Measurements from ENCODE around the gene BRAF. TPM values are rescaled to one million over a fixed set of nuclear protein-coding genes. Genes with fewer than 3 reads are reported as not detected.
"Not testable (repeated sequence)": the region's sequence is repeated elsewhere in the genome, so short reads cannot be mapped to it uniquely, and the experiment has no call there.

Gene BRAF
- total RNA-seq, 5 donors from 2014 or later (not counting 1 experiment from before 2014, with no cell fraction given), result 39.3 to 65.1 (median 42.2) TPM

DNA sequence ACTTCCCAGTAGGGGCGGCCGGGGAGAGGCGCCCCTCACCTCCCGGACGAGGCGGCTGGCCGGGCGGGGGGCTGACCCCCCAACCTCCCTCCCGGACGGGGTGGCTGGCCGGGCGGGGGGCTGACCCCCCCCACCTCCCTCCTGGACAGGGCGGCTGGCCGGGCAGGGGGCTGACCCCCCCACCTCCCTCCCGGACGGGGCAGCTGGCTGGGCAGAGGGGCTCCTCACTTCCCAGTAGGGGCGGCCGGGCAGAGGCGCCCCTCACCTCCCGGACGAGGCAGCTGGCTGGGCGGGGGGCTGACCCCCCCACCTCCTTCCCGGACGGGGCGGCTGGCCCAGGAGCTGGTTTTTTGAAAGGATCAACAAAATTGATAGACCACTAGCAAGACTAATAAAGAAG, 161.6 kb downstream of the BRAF start:
- H3K4me1 ChIP-seq (ENCODE audit: control insufficient read depth in 1 of 2, extremely low read depth in 1 of 2, insufficient read depth in 2 of 2, low read length in 2 of 2); H3K27ac ChIP-seq (ENCODE audit: low read length); DNase-seq; H3K9me3 ChIP-seq; H3K27me3 Mint-ChIP-seq; H3K4me1 Mint-ChIP-seq; H3K36me3 ChIP-seq (ENCODE audit: control insufficient read depth in 2 of 2, extremely low read depth in 1 of 2, insufficient read depth in 1 of 2, low read length in 1 of 2); ATAC-seq (replicated peaks in 1 of 4); H3K9me3 Mint-ChIP-seq; H3K27ac Mint-ChIP-seq; CTCF ChIA-PET; H3K4me3 Mint-ChIP-seq; H3K27me3 ChIP-seq (replicated peaks in 1 of 2; ENCODE audit: control insufficient read depth in 2 of 2, extremely low read depth in 1 of 2, insufficient read depth in 2 of 2, low read length in 1 of 2); H3K4me3 ChIP-seq (ENCODE audit: control insufficient read depth in 1 of 2, extremely low read depth in 1 of 2, low read length in 1 of 2); POLR2A ChIA-PET: not testable (repeated sequence)
- no CpG with 5 or more reads among the region's 25 CpGs for WGBS (ENCODE audit: insufficient coverage)
- peaks cover 49% of the 10 kb centered on the region for H3K36me3 Mint-ChIP-seq

GRCh38 chr7:140761375-140761774, 163.4 kb downstream of the BRAF start:
- H3K9me3 ChIP-seq; POLR2A ChIA-PET; DNase-seq; H3K27me3 Mint-ChIP-seq; H3K36me3 ChIP-seq (ENCODE audit: control insufficient read depth in 2 of 2, extremely low read depth in 1 of 2, insufficient read depth in 1 of 2, low read length in 1 of 2); H3K27ac Mint-ChIP-seq; H3K4me3 ChIP-seq (ENCODE audit: control insufficient read depth in 1 of 2, extremely low read depth in 1 of 2, low read length in 1 of 2); H3K27me3 ChIP-seq (replicated peaks in 1 of 2; ENCODE audit: control insufficient read depth in 2 of 2, extremely low read depth in 1 of 2, insufficient read depth in 2 of 2, low read length in 1 of 2); H3K4me1 ChIP-seq (ENCODE audit: control insufficient read depth in 1 of 2, extremely low read depth in 1 of 2, insufficient read depth in 2 of 2, low read length in 2 of 2); H3K9me3 Mint-ChIP-seq; ATAC-seq (replicated peaks in 1 of 4); CTCF ChIA-PET; H3K4me1 Mint-ChIP-seq; H3K4me3 Mint-ChIP-seq; H3K27ac ChIP-seq (ENCODE audit: low read length): not testable (repeated sequence)
- peaks cover 42% of the 10 kb centered on the region for H3K36me3 Mint-ChIP-seq
- WGBS (ENCODE audit: insufficient coverage), result no CpG with 5 or more reads among the region's 3 CpGs

DNA sequence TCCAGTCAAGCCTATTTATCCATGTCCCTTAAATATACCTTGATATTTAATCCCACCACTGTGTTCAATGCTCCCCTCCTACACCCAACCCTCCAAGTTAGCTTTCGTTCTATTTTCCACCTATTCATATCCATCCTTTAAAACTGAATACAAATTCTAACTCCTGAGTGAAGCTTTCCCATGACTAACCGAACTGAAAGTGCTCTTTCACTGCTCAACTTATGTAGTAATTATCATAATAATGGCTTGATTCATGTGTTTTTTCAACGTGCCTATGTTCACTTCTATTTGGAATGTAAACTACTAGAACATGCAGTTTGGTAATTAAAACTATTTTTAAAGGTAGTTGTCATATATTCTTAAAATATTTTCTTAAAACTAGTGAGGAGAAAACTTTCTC, 170.2 kb downstream of the BRAF start:
- H3K27ac ChIP-seq (ENCODE audit: low read length), result no peak overlapping the region
- no peak for ATAC-seq (replicated peaks in 1 of 4)
- peaks cover 42% of the 10 kb centered on the region for H3K36me3 Mint-ChIP-seq

DNA sequence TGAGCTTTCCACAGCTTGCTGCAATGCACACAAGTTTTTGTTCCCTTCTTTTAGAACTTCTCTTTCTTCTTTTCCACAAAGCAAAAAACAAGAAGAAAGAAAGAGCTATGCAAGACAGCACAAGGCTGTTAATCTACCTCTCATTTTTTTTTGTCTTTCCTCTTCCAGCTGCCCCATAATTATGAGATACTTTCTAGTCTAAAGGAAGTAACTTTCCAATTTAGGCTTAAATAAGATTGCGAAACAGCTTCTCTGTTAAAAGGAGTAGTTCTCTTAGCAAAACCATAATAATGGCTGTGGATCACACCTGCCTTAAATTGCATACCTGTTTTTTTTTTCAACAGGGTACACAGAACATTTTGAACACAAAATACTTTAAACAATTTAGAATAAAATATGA, 172.2 kb downstream of the BRAF start:
- H3K4me1 Mint-ChIP-seq, result no peaks in the 10 kb centered on the region

More for the DNA sequence above, 170.2 kb downstream of the BRAF start:
- no peak for DNase-seq
- CTCF ChIA-PET, result no interaction called here
- peaks cover 3 to 10% of the 10 kb centered on the region in 2 donors for H3K36me3 ChIP-seq (ENCODE audit: control insufficient read depth in 2 of 2, extremely low read depth in 1 of 2, insufficient read depth in 1 of 2, low read length in 1 of 2)
- Mint-ChIP-seq H3K4me1 (no peaks in the 10 kb centered on the region), H3K27ac (no peak overlapping the region), H3K27me3 (no peaks in the 10 kb centered on the region), H3K9me3 (no peaks in the 10 kb centered on the region), H3K4me3 (no peak overlapping the region)
- no peaks in the 10 kb centered on the region for H3K27me3 ChIP-seq (replicated peaks in 1 of 2; ENCODE audit: control insufficient read depth in 2 of 2, extremely low read depth in 1 of 2, insufficient read depth in 2 of 2, low read length in 1 of 2)
- 100% methylated on average over 1 of the region's 3 CpGs for WGBS (ENCODE audit: insufficient coverage)
- no peaks in the 10 kb centered on the region for H3K4me1 ChIP-seq (ENCODE audit: control insufficient read depth in 1 of 2, extremely low read depth in 1 of 2, insufficient read depth in 2 of 2, low read length in 2 of 2)
- H3K4me3 ChIP-seq (ENCODE audit: control insufficient read depth in 1 of 2, extremely low read depth in 1 of 2, low read length in 1 of 2), result no peak overlapping the region
- no peaks in the 10 kb centered on the region for H3K9me3 ChIP-seq
- POLR2A ChIA-PET, result no interaction called here

DNA sequence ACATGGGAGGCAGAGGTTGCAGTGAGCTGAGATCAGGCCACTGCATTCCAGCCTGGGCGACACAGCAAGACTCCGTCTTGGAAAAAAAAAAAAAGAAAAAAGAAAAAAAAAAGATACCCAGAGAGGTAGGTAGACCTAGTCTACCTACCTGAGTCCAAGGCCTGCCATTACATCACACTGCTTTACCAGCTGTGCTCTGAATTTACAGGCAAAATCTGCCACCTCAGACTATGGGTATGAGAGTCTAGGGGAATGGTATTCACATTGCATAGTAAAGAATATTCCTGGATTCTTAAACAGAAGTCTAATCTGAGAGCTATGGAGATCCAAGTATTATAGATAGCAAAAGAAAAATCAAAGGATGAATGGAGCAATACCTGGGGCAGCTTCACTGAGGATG, 178.0 kb downstream of the BRAF start:
- Mint-ChIP-seq H3K36me3 (peaks cover 36% of the 10 kb centered on the region), H3K4me1 (no peaks in the 10 kb centered on the region), H3K4me3 (no peak overlapping the region), H3K9me3 (no peaks in the 10 kb centered on the region), H3K27me3 (no peaks in the 10 kb centered on the region), H3K27ac (no peak overlapping the region)
- DNase-seq (no peak), ATAC-seq (replicated peaks in 1 of 4) (no peak)
- WGBS (ENCODE audit: insufficient coverage), result no CpG with 5 or more reads among the region's 2 CpGs
- H3K27ac ChIP-seq (ENCODE audit: low read length), result no peak overlapping the region
- no peaks in the 10 kb centered on the region for H3K27me3 ChIP-seq (replicated peaks in 1 of 2; ENCODE audit: control insufficient read depth in 2 of 2, extremely low read depth in 1 of 2, insufficient read depth in 2 of 2, low read length in 1 of 2)
- POLR2A ChIA-PET, result no interaction called here
- H3K4me3 ChIP-seq (ENCODE audit: control insufficient read depth in 1 of 2, extremely low read depth in 1 of 2, low read length in 1 of 2), result no peak overlapping the region
- CTCF ChIA-PET, result interaction anchor here (0.6 to 1.4 kb wide), 2 partner anchors 66 to 261 kb away, joined by 4 to 7 read pairs; no protein-coding TSS in a partner anchor
- H3K36me3 ChIP-seq (ENCODE audit: control insufficient read depth in 2 of 2, extremely low read depth in 1 of 2, insufficient read depth in 1 of 2, low read length in 1 of 2), result peaks cover 0 to 11% of the 10 kb centered on the region in 2 donors
- no peaks in the 10 kb centered on the region for H3K9me3 ChIP-seq
- no peaks in the 10 kb centered on the region for H3K4me1 ChIP-seq (ENCODE audit: control insufficient read depth in 1 of 2, extremely low read depth in 1 of 2, insufficient read depth in 2 of 2, low read length in 2 of 2)

More for the DNA sequence above, 172.2 kb downstream of the BRAF start:
- DNase-seq (no peak), ATAC-seq (replicated peaks in 1 of 4) (no peak)
- H3K9me3 ChIP-seq, result no peaks in the 10 kb centered on the region
- Mint-ChIP-seq H3K4me3 (no peak overlapping the region), H3K27me3 (no peaks in the 10 kb centered on the region), H3K36me3 (peaks cover 44% of the 10 kb centered on the region), H3K27ac (peak overlapping the region in 1 of 2 donors; percentile 45), H3K9me3 (no peaks in the 10 kb centered on the region)
- H3K27me3 ChIP-seq (replicated peaks in 1 of 2; ENCODE audit: control insufficient read depth in 2 of 2, extremely low read depth in 1 of 2, insufficient read depth in 2 of 2, low read length in 1 of 2), result no peaks in the 10 kb centered on the region
- H3K36me3 ChIP-seq (ENCODE audit: control insufficient read depth in 2 of 2, extremely low read depth in 1 of 2, insufficient read depth in 1 of 2, low read length in 1 of 2), result peaks cover 0 to 21% of the 10 kb centered on the region in 2 donors
- H3K27ac ChIP-seq (ENCODE audit: low read length), result no peak overlapping the region
- POLR2A ChIA-PET, result no interaction called here
- no peaks in the 10 kb centered on the region for H3K4me1 ChIP-seq (ENCODE audit: control insufficient read depth in 1 of 2, extremely low read depth in 1 of 2, insufficient read depth in 2 of 2, low read length in 2 of 2)
- CTCF ChIA-PET, result interaction anchor here (0.6 kb wide), 3 partner anchors 229 to 1607 kb away, joined by 3 to 4 read pairs (median 3); no protein-coding TSS in a partner anchor
- WGBS (ENCODE audit: insufficient coverage), result no CpG with 5 or more reads among the region's 1 CpG
- no peak overlapping the region for H3K4me3 ChIP-seq (ENCODE audit: control insufficient read depth in 1 of 2, extremely low read depth in 1 of 2, low read length in 1 of 2)

DNA sequence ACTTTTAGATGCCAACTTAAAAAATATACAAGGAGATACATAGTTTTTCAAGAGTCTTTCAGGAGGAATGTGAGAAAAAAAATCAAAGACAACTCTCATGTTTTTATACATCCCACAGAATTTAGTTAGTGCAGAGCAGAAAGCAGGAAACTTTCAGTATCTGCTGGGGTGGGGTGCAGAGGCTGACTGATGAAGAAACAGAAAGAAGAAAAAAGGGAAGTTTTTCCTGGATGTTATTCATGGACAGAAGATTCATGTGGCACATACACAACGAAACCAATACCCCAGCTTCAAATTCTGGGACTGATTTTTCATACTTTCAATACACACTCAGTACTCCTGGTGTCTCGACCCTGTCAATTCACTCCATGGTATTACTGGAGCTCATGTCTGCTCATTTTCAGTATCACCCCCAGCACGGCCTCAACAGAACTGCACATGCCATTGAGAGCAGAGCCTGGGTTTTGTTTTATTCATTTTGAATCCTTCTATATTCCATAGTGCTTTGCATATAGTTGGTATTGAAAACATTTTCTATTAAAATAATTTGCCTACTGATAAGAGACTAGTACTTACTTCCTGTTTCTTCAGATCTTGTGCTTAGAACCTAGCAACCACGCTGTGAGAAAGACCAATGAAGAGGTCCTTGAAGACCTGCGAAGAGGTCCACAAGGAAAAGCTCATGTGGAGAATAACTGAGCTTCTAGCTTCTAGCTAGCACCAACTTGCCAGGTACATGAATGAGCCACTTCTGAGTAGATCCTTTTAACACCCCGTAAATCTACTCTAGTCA, 179.3 kb downstream of the BRAF start:
- H3K4me3 ChIP-seq (ENCODE audit: control insufficient read depth in 1 of 2, extremely low read depth in 1 of 2, low read length in 1 of 2), result no peak overlapping the region
- H3K4me1 ChIP-seq (ENCODE audit: control insufficient read depth in 1 of 2, extremely low read depth in 1 of 2, insufficient read depth in 2 of 2, low read length in 2 of 2), result no peaks in the 10 kb centered on the region
- DNase-seq (no peak), ATAC-seq (replicated peaks in 1 of 4) (no peak)
- H3K27ac ChIP-seq (ENCODE audit: low read length), result no peak overlapping the region
- Mint-ChIP-seq H3K4me1 (no peaks in the 10 kb centered on the region), H3K36me3 (peaks cover 39% of the 10 kb centered on the region), H3K27me3 (no peaks in the 10 kb centered on the region), H3K27ac (no peak overlapping the region), H3K4me3 (no peak overlapping the region), H3K9me3 (no peaks in the 10 kb centered on the region)
- POLR2A ChIA-PET, result interaction anchor here in 1 of 2 donors (0.6 to 0.7 kb wide), 2 partner anchors 193 to 525 kb away, joined by 3 to 4 read pairs; no protein-coding TSS in a partner anchor
- CTCF ChIA-PET, result no interaction called here
- no peaks in the 10 kb centered on the region for H3K27me3 ChIP-seq (replicated peaks in 1 of 2; ENCODE audit: control insufficient read depth in 2 of 2, extremely low read depth in 1 of 2, insufficient read depth in 2 of 2, low read length in 1 of 2)
- 96% methylated on average over 4 of the region's 6 CpGs for whole genome bisulfite sequencing (ENCODE audit: insufficient coverage)
- H3K9me3 ChIP-seq, result no peaks in the 10 kb centered on the region
- H3K36me3 ChIP-seq (ENCODE audit: control insufficient read depth in 2 of 2, extremely low read depth in 1 of 2, insufficient read depth in 1 of 2, low read length in 1 of 2), result peaks cover 0 to 12% of the 10 kb centered on the region in 2 donors
